ENCODE results near the gene DLX6.
A peak's percentile ranks its signal among the peaks of the same experiment; 100 is the strongest.

DLX6 gene

GRCh38 chr7:97011536-97012364 lies 6.4 kb downstream of the DLX6 start:
- no peak for DNase-seq

GRCh38 chr7:97012365-97013133 lies 7.2 kb downstream of the DLX6 start:
- DNase-seq: no peak

GRCh38 chr7:97013134-97013844 lies 7.9 kb downstream of the DLX6 start:
- no peak for DNase-seq

- DNase-seq: no peak
Measured at GRCh38 chr7:97013845-97014134, 8.4 kb downstream of the DLX6 start.

- no peak for DNase-seq
Measured at GRCh38 chr7:97014145-97014750, 8.9 kb downstream of the DLX6 start.

GRCh38 chr7:97015279-97015678 lies 9.9 kb downstream of the DLX6 start:
- no peak for DNase-seq

GRCh38 chr7:97015756-97016380 lies 10.5 kb downstream of the DLX6 start:
- no peak for DNase-seq

- peak; percentile 41 for DNase-seq
Measured at GRCh38 chr7:97016381-97017191, 11.2 kb downstream of the DLX6 start.

- DNase-seq: no peak
Measured at GRCh38 chr7:97017192-97018125, 12.1 kb downstream of the DLX6 start.

- no peak for DNase-seq
Measured at GRCh38 chr7:97018126-97018601, 12.8 kb downstream of the DLX6 start.

- DNase-seq: no peak
Measured at GRCh38 chr7:97018791-97019531, 13.6 kb downstream of the DLX6 start.

GRCh38 chr7:97019710-97020225 lies 14.4 kb downstream of the DLX6 start:
- DNase-seq: no peak

GRCh38 chr7:97020601-97020995 lies 15.2 kb downstream of the DLX6 start:
- no peak for DNase-seq

GRCh38 chr7:97020996-97021746 lies 15.8 kb downstream of the DLX6 start:
- no peak for DNase-seq

GRCh38 chr7:97021747-97022490 lies 16.6 kb downstream of the DLX6 start:
- no peak for DNase-seq

- no peak for DNase-seq
Measured at GRCh38 chr7:97022491-97023306, 17.3 kb downstream of the DLX6 start.

Measured in NCI-H2029 treated with DMSO at 0.1 percent for 48 hours (cell line).